Tibial nerve (tissue), 3 donors: ENCODE data around the gene LTBP2.

Experiments used
- POLR2A ChIP-seq, 2 donors: fragments of 450-650 bp; IDR thresholded peaks; one replicate each; pipeline ENCODE4 v1.6.1; 2017; ENCODE audit warnings: antibody characterized with exemption in 2 of 2, mild to moderate bottlenecking in 2 of 2, moderate library complexity in 2 of 2
- TF ChIP-seq, protein P1 (sequence below), 5 experiments: fragments of 200-600 bp in 3 of 5; fragments of 450-650 bp in 2 of 5; sonication (generic) in 3 of 5; IDR thresholded peaks; one replicate each; pipeline ENCODE4 v1.5.1; 2016 to 2019; ENCODE audit warnings: antibody characterized with exemption in 5 of 5, mild to moderate bottlenecking in 3 of 5, moderate library complexity in 2 of 5

DNA sequence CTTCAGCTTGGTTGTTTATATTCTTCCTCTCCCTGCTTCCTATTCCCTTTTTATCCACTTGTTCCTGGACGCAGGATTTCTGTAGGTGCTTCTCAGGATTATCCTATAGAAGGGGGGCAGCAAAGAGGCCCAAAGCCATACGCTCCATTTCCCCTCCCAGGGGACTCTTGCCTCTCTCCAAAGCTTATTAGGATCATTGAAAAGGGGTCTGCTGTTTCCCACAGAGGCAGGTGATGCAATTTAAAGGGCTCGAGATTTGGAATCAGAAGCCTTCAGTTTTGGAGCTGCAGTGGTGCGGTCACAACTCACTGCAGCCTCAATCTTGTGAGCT lies 154.5 kb downstream of the LTBP2 start:
- TF ChIP-seq, protein P1, sequence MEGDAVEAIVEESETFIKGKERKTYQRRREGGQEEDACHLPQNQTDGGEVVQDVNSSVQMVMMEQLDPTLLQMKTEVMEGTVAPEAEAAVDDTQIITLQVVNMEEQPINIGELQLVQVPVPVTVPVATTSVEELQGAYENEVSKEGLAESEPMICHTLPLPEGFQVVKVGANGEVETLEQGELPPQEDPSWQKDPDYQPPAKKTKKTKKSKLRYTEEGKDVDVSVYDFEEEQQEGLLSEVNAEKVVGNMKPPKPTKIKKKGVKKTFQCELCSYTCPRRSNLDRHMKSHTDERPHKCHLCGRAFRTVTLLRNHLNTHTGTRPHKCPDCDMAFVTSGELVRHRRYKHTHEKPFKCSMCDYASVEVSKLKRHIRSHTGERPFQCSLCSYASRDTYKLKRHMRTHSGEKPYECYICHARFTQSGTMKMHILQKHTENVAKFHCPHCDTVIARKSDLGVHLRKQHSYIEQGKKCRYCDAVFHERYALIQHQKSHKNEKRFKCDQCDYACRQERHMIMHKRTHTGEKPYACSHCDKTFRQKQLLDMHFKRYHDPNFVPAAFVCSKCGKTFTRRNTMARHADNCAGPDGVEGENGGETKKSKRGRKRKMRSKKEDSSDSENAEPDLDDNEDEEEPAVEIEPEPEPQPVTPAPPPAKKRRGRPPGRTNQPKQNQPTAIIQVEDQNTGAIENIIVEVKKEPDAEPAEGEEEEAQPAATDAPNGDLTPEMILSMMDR (IDR thresholded peaks at IDR 0.05) = no peak
- no peak for TF ChIP-seq POLR2A (IDR thresholded peaks at IDR 0.05)
